GM18873 (cell line): ENCODE measurements around the gene DDX11.
"Not testable (repeated sequence)": the region's sequence is repeated elsewhere in the genome, so short reads cannot be mapped to it uniquely, and the experiment has no call there.

Experiments
- ATAC-seq: cut with Tn5 transposase; IDR thresholded peaks from one replicate; pipeline ENCODE4 v1.9.1; 2021; ENCODE audit warnings: mild to moderate bottlenecking, moderate library complexity, moderate number of reproducible peaks; ENCODE audit not compliant: unreplicated experiment, low FRiP score

The DDX11 gene

GRCh38 chr12:31096251-31097065 lies 22.8 kb downstream of the DDX11 start:
- ATAC-seq: not testable (repeated sequence)

GRCh38 chr12:31097819-31098218 lies 24.2 kb downstream of the DDX11 start:
- ATAC-seq: not testable (repeated sequence)

GRCh38 chr12:31098363-31098762 lies 24.7 kb downstream of the DDX11 start:
- ATAC-seq: not testable (repeated sequence)

GRCh38 chr12:31098771-31099170 lies 25.1 kb downstream of the DDX11 start:
- ATAC-seq: not testable (repeated sequence)

GRCh38 chr12:31099434-31099833 lies 25.8 kb downstream of the DDX11 start:
- not testable (repeated sequence) for ATAC-seq

- ATAC-seq: not testable (repeated sequence)
Observed at GRCh38 chr12:31100503-31101208, 27.0 kb downstream of the DDX11 start.

GRCh38 chr12:31102125-31102524 lies 28.5 kb downstream of the DDX11 start:
- ATAC-seq: not testable (repeated sequence)

GRCh38 chr12:31102596-31102995 lies 28.9 kb downstream of the DDX11 start:
- not testable (repeated sequence) for ATAC-seq

- ATAC-seq: not testable (repeated sequence)
Observed at GRCh38 chr12:31103561-31103975, 29.9 kb downstream of the DDX11 start.

GRCh38 chr12:31104220-31104619 lies 30.6 kb downstream of the DDX11 start:
- not testable (repeated sequence) for ATAC-seq

GRCh38 chr12:31104773-31105172 lies 31.1 kb downstream of the DDX11 start:
- ATAC-seq: not testable (repeated sequence)

- ATAC-seq: no peak
Observed at GRCh38 chr12:31105668-31106067, 32.0 kb downstream of the DDX11 start.

GRCh38 chr12:31106101-31106803 lies 32.6 kb downstream of the DDX11 start:
- ATAC-seq: no peak

- ATAC-seq: not testable (repeated sequence)
Observed at GRCh38 chr12:31109773-31110172, 36.1 kb downstream of the DDX11 start.

- not testable (repeated sequence) for ATAC-seq
Observed at GRCh38 chr12:31110263-31110662, 36.6 kb downstream of the DDX11 start.

GRCh38 chr12:31115092-31115601 lies 41.5 kb downstream of the DDX11 start:
- not testable (repeated sequence) for ATAC-seq

- not testable (repeated sequence) for ATAC-seq
Observed at GRCh38 chr12:31116846-31117202, 43.2 kb downstream of the DDX11 start.

GRCh38 chr12:31117203-31118011 lies 43.7 kb downstream of the DDX11 start:
- peak; percentile 52 for ATAC-seq

GRCh38 chr12:31118347-31119191 lies 44.9 kb downstream of the DDX11 start:
- no peak for ATAC-seq
